HepG2 (cell line): ENCODE results near the gene CTDSP1. TPM values are rescaled to one million over a fixed set of nuclear protein-coding genes. Genes with fewer than 3 reads are reported as not detected.

Experiments used
- AGO2 ChIP-seq: fragments of 200-400 bp; formaldehyde crosslinking; optimal IDR thresholded peaks from 2 replicates; pipeline ENCODE3; 2017; ENCODE audit warnings: mild to moderate bottlenecking, low read depth, low read length, moderate library complexity
- CEBPB ChIP-seq: IDR thresholded peaks from 2 replicates; pipeline ENCODE4 v1.6.1; 2011; ENCODE audit warnings: low read depth, low read length, improper control_type of control experiment, borderline replicate concordance
- CHD4 ChIP-seq: fragments of 200-600 bp; sonication (generic); IDR thresholded peaks from 2 replicates; pipeline ENCODE4 v1.7.0; 2017; ENCODE audit warnings: mild to moderate bottlenecking, low read length, borderline replicate concordance
- HNRNPK ChIP-seq: fragments of 200-400 bp; formaldehyde crosslinking; IDR thresholded peaks from 2 replicates; pipeline ENCODE4 v1.6.1; 2018; ENCODE audit warnings: low read length, low read depth, moderate library complexity, mild to moderate bottlenecking; ENCODE audit not compliant: poor library complexity, severe bottlenecking
- MBD4 ChIP-seq: IDR thresholded peaks from 2 replicates; pipeline ENCODE4 v1.6.1; 2012; ENCODE audit warnings: low read length, inconsistent platforms, borderline replicate concordance
- NCOR1 ChIP-seq: fragments of 200-600 bp; sonication (generic); IDR thresholded peaks from 2 replicates; pipeline ENCODE4 v1.7.0; 2017; ENCODE audit warnings: antibody characterized with exemption, low read length, borderline replicate concordance
- POLR2A ChIP-seq, 2 experiments: IDR thresholded peaks; 2 replicates each; pipeline ENCODE4 v1.6.1; 2011; ENCODE audit warnings: low read depth in 2 of 2, low read length in 2 of 2, mild to moderate bottlenecking in 1 of 2, moderate library complexity in 1 of 2; ENCODE audit not compliant: insufficient read depth in 1 of 2
- REST ChIP-seq, 2 experiments: IDR thresholded peaks; 2 replicates each; pipeline ENCODE4 v1.6.1; 2011 to 2012; ENCODE audit warnings: low read length in 2 of 2, borderline replicate concordance in 1 of 2, low read depth in 1 of 2, mild to moderate bottlenecking in 1 of 2, moderate library complexity in 1 of 2
- TCF7L2 ChIP-seq: IDR thresholded peaks from 2 replicates; pipeline ENCODE4 v1.6.1; 2011; ENCODE audit warnings: mild to moderate bottlenecking, low read depth, low read length, moderate library complexity
- ZBTB2 ChIP-seq: sonication (generic); formaldehyde crosslinking; IDR thresholded peaks from 2 replicates; pipeline ENCODE4 v1.8.0; 2022; ENCODE audit warnings: low read depth, missing genetic modification reagents
- ZC3H13 ChIP-seq: sonication (generic); formaldehyde crosslinking; IDR thresholded peaks from 2 replicates; pipeline ENCODE4 v1.8.1; 2023; ENCODE audit warnings: mild to moderate bottlenecking, missing genetic modification reagents, moderate library complexity
- ZFP36L2 ChIP-seq: sonication (generic); formaldehyde crosslinking; IDR thresholded peaks from 2 replicates; pipeline ENCODE4 v1.4.0; 2020; ENCODE audit warnings: missing genetic modification reagents
- ZNF136 ChIP-seq: sonication (generic); formaldehyde crosslinking; IDR thresholded peaks from 2 replicates; pipeline ENCODE4 v1.8.1; 2022; ENCODE audit warnings: low read depth, mild to moderate bottlenecking, moderate library complexity, missing genetic modification reagents
- ZNF34 ChIP-seq: sonication (generic); formaldehyde crosslinking; IDR thresholded peaks from 2 replicates; pipeline ENCODE4 v1.4.0; 2020; ENCODE audit warnings: mild to moderate bottlenecking, missing genetic modification reagents, borderline replicate concordance
- polyA plus RNA-seq, 8 experiments: library from polyadenylated mRNA; depleted of rRNA in 3 of 8; stranded (reverse) in 7 of 8; unstranded in 1 of 8; fragments of >200 nt; fragmentation: Illumina TruSeq in 4 of 8; extraction: Trizol in 4 of 8; gene quantifications; 2 replicates each; pipeline versions ENCODE4 v1.2.1 to v1.2.3, GENCODE V29; 2011 to 2016; ENCODE audit warnings: low read depth in 4 of 8, missing spikeins in 1 of 8, mixed read lengths in 1 of 8; ENCODE audit not compliant: insufficient read depth in 1 of 8
- total RNA-seq, 5 experiments: library from RNA; depleted of rRNA; stranded (reverse); fragments of >200 nt; fragmentation: Illumina TruSeq; extraction: Trizol; gene quantifications; 2 replicates each; pipeline ENCODE4 v1.2.3, GENCODE V29; 2016; ENCODE audit warnings: low read depth in 1 of 5
- TF ChIP-seq, protein P1 (sequence below): sonication (generic); formaldehyde crosslinking; IDR thresholded peaks from 2 replicates; pipeline ENCODE4 v1.4.0; 2020; ENCODE audit warnings: missing genetic modification reagents, borderline replicate concordance
- TF ChIP-seq, protein P2 (sequence below): sonication (generic); formaldehyde crosslinking; IDR thresholded peaks from 2 replicates; pipeline ENCODE4 v1.5.0; 2020; ENCODE audit warnings: missing genetic modification reagents, mild to moderate bottlenecking, borderline replicate concordance
- TF ChIP-seq, protein P3 (sequence below): sonication (generic); formaldehyde crosslinking; IDR thresholded peaks from 2 replicates; pipeline ENCODE4 v1.5.1; 2020; ENCODE audit warnings: mild to moderate bottlenecking, missing genetic modification reagents, moderate library complexity

The CTDSP1 gene
- total and polyA plus RNA-seq, 2 of the 13 experiments (the other 11 are each of a cell fraction or from before 2014, with no cell fraction given): 91.0 to 268 TPM

DNA sequence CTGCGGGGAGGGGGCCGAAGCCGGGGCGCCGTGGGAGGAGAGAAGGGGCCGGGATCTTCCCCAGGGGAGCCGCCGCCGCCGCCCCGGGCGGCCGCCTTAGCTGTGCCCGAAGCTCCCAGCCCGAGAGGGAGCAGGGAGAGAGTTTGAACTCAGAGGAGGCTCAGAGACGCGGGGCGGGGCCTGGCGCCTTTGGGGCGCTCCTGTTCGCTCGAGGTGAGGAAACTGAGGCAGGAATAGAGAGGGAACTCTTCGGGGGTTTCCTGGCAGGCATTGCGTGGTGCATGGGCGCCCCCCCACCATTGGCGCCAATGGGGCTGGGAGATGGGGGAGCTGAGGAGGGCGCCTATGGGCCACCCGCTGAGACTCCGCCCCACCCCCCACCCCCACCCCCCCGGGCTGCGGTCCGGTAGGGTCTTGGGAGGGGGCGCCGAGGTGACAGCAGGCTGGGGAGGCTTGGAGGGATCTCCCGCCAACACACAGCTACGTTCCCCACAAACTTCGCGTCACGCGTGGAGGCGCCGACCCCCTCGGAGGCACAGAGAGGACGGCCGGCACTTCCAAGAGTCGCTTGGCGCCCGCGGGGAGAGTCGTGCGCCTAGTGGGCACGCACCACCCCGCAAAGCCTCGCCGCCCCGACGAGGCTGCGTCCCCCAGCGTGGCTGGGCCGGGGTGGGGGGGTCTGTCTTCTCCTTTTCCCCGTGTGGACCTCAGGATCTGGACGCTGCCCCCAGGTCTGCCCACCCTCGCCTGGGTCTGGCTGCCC is 680 bp downstream of the CTDSP1 start (continued):
- TF ChIP-seq ZBTB2 (CRISPR knock-in tag) (peak; percentile 17; the same call in 1 of the 2 replicates), MBD4 (no peak), CHD4 (no peak; the same call in 1 of the 2 replicates), TCF7L2 (no peak), ZNF136 (CRISPR knock-in tag) (no peak; the same call in 1 of the 2 replicates), ZNF34 (CRISPR knock-in tag) (no peak), ZFP36L2 (CRISPR knock-in tag) (no peak), HNRNPK (peak; percentile 92), CEBPB (no peak), ZC3H13 (CRISPR knock-in tag) (no peak; the same call in none of the 2 replicates), POLR2A (IDR thresholded peaks at IDR 0.05; ENCODE audit: insufficient read depth in 1 of 2, low read depth in 2 of 2, low read length in 2 of 2) (peak in 1 of 2 experiments; percentile 77; a peak in 2 of 4 replicates), REST (IDR thresholded peaks at IDR 0.05; ENCODE audit: borderline replicate concordance in 1 of 2, low read depth in 1 of 2, low read length in 2 of 2) (peak in 1 of 2 experiments; percentile 61; a peak in 1 of 4 replicates), AGO2 (peak; percentile 99), NCOR1 (no peak; the same call in 1 of the 2 replicates)
- TF ChIP-seq, protein P1, sequence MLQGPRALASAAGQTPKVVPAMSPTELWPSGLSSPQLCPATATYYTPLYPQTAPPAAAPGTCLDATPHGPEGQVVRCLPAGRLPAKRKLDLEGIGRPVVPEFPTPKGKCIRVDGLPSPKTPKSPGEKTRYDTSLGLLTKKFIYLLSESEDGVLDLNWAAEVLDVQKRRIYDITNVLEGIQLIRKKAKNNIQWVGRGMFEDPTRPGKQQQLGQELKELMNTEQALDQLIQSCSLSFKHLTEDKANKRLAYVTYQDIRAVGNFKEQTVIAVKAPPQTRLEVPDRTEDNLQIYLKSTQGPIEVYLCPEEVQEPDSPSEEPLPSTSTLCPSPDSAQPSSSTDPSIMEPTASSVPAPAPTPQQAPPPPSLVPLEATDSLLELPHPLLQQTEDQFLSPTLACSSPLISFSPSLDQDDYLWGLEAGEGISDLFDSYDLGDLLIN (CRISPR knock-in tag): no peak
- TF ChIP-seq, protein P2, sequence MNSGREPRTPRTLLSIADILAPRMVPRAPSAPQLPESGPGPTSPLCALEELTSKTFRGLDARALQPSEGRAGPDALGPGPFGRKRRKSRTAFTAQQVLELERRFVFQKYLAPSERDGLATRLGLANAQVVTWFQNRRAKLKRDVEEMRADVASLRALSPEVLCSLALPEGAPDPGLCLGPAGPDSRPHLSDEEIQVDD (CRISPR knock-in tag): no peak
- TF ChIP-seq, protein P3, sequence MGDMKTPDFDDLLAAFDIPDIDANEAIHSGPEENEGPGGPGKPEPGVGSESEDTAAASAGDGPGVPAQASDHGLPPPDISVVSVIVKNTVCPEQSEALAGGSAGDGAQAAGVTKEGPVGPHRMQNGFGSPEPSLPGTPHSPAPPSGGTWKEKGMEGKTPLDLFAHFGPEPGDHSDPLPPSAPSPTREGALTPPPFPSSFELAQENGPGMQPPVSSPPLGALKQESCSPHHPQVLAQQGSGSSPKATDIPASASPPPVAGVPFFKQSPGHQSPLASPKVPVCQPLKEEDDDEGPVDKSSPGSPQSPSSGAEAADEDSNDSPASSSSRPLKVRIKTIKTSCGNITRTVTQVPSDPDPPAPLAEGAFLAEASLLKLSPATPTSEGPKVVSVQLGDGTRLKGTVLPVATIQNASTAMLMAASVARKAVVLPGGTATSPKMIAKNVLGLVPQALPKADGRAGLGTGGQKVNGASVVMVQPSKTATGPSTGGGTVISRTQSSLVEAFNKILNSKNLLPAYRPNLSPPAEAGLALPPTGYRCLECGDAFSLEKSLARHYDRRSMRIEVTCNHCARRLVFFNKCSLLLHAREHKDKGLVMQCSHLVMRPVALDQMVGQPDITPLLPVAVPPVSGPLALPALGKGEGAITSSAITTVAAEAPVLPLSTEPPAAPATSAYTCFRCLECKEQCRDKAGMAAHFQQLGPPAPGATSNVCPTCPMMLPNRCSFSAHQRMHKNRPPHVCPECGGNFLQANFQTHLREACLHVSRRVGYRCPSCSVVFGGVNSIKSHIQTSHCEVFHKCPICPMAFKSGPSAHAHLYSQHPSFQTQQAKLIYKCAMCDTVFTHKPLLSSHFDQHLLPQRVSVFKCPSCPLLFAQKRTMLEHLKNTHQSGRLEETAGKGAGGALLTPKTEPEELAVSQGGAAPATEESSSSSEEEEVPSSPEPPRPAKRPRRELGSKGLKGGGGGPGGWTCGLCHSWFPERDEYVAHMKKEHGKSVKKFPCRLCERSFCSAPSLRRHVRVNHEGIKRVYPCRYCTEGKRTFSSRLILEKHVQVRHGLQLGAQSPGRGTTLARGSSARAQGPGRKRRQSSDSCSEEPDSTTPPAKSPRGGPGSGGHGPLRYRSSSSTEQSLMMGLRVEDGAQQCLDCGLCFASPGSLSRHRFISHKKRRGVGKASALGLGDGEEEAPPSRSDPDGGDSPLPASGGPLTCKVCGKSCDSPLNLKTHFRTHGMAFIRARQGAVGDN: peak; percentile 84
